Erythroblast (primary cell): ENCODE measurements around the gene DGKA.

Source experiments
- GATA1 ChIP-seq: IDR thresholded peaks from 2 replicates; pipeline ENCODE4 v1.6.1; 2011; ENCODE audit warnings: low read depth, mild to moderate bottlenecking, control low read depth, low read length, moderate library complexity
- POLR2A ChIP-seq: IDR thresholded peaks from 2 replicates; pipeline ENCODE4 v1.6.1; 2011; ENCODE audit warnings: mild to moderate bottlenecking, low read length

DNA sequence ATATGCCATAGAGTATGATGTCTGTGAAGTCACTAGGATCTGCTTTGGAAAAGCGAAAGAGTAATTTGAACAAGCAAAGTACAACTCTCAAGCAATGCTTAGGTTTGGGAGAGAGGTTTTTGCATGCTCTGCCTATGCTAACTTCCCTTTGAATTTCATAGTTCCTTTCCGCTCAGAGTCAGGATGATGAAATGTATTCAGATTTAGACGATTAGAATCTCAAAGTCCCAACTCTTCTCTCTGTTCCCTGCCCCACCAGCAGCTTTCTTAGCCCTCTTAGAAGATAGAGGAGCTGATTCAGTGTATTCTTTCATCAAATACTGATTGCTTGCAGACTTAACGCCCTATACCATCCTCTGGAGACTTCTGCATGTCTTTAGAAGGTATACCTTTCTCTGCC is 54.4 kb downstream of the DGKA start:
- TF ChIP-seq POLR2A: no peak
- no peak for TF ChIP-seq GATA1
